Stimulated activated effector memory CD8-positive, alpha-beta T cell treated with anti-CD3 and anti-CD28 coated beads, Interleukin-12 subunit alpha, Interleukin-12 subunit beta, amount 100 ng/mL, for 72 hours (primary cell): ENCODE measurements around the gene BAHD1.

ENCODE experiments used
- ATAC-seq: fragments of 150-1000 bp; cut with Tn5 transposase; 2 replicates; pipeline ENCODE4 v1.10.0; 2021
- DNase-seq, 2 donors: peaks; one replicate each; pipeline ENCODE4 v3.0.0; 2021 to 2022; ENCODE audit warnings: low spot score in 2 of 2
- H3K27ac Mint-ChIP-seq: one replicate; pipeline ENCODE4 v1.8.0; 2022; ENCODE audit warnings: mild to moderate bottlenecking, mixed read lengths
- H3K36me3 Mint-ChIP-seq: one replicate; pipeline ENCODE4 v1.8.0; 2022; ENCODE audit warnings: mild to moderate bottlenecking, mixed read lengths
- H3K4me1 Mint-ChIP-seq: one replicate; pipeline ENCODE4 v1.8.0; 2022; ENCODE audit warnings: mixed read lengths
- H3K4me3 Mint-ChIP-seq: one replicate; pipeline ENCODE4 v1.8.0; 2022; ENCODE audit warnings: mild to moderate bottlenecking, mixed read lengths
- H3K9me3 Mint-ChIP-seq: one replicate; pipeline ENCODE4 v1.8.0; 2022; ENCODE audit warnings: mixed read lengths

The BAHD1 gene

DNA sequence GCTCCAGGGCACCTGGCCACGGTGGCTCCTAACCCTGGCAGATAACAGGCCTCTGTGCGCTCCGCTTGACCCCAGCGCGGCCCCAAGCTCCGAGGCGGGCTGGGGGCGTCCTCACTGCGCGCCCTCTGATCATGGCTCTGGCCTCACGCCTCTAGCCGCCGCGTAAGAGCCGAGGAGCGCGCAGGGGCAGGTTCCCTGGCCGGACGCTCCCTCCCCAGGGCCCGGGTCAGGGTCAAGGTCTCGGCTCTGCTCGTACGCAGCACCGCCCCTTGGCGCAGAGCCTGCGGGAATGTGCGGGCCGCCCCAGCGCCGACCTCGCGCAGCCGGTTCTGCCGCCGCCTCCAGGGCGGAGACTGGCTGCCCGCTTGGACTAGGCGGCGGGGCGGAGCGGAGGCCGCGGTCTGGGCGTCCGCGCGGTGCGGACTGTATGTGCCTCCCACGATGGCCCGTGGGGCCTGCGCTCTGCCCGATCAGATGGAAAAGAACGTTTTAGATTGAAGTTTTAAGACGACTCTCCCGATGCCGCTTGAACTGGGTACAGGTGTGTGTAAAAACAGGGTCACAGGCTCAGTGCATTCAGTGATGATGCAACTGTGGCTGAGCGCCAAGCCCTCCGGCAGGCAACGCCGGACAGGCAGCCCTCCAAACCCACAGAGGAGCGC is 70.8 kb downstream of the BAHD1 start:
- H3K4me3 Mint-ChIP-seq, result peak overlapping the region; percentile 72
- peak; percentile 10 to 58 for DNase-seq
- peak; percentile 62 for ATAC-seq
- peaks cover 22% of the 10 kb centered on the region for H3K4me1 Mint-ChIP-seq
- H3K9me3 Mint-ChIP-seq, result no peaks in the 10 kb centered on the region
- H3K27ac Mint-ChIP-seq, result no peak overlapping the region
- no peaks in the 10 kb centered on the region for H3K36me3 Mint-ChIP-seq

- Mint-ChIP-seq H3K27ac (no peak overlapping the region), H3K4me3 (peak overlapping the region; percentile 72), H3K4me1 (peaks cover 17% of the 10 kb centered on the region), H3K9me3 (no peaks in the 10 kb centered on the region), H3K36me3 (no peaks in the 10 kb centered on the region)
- ATAC-seq, result no peak
- DNase-seq, result no peak
These were observed 71.7 kb downstream of the BAHD1 start for GRCh38 chr15:40512440-40512839.

DNA sequence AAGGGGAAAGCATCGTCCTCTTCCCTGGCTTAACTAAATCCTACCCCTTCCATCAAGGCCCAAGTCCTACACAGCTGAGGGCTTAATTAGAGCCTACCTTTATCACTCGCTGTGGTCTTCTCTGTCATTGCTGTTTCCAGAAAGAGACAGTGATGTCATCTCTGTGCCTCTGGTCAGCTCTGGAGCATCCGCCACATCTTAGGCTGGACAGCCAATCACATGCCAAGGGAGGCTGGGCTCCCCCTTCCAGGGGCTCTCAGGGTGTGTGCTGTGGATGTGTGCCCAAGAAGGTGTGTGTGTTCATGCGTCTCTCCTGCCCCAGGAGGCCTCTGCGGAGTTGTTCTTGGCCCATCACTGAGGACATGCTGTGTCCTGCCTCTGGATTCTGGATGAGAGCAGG is 72.9 kb downstream of the BAHD1 start:
- Mint-ChIP-seq H3K36me3 (no peaks in the 10 kb centered on the region), H3K9me3 (no peaks in the 10 kb centered on the region), H3K27ac (no peak overlapping the region), H3K4me3 (no peak overlapping the region), H3K4me1 (peaks cover 17% of the 10 kb centered on the region)
- ATAC-seq, result no peak
- no peak for DNase-seq

- Mint-ChIP-seq H3K36me3 (no peaks in the 10 kb centered on the region), H3K27ac (no peak overlapping the region), H3K9me3 (no peaks in the 10 kb centered on the region), H3K4me3 (no peak overlapping the region), H3K4me1 (peaks cover 13% of the 10 kb centered on the region)
- DNase-seq (no peak), ATAC-seq (no peak)
These were observed 75.6 kb downstream of the BAHD1 start for GRCh38 chr15:40516322-40516721.
